Naive thymus-derived CD8-positive, alpha-beta T cell (primary cell): ENCODE results near the gene C16orf89. TPM values are rescaled to one million over a fixed set of nuclear protein-coding genes. Genes with fewer than 3 reads are reported as not detected.
A peak's percentile ranks its signal among the peaks of the same experiment; 100 is the strongest.
"Not testable (repeated sequence)": the region's sequence is repeated elsewhere in the genome, so short reads cannot be mapped to it uniquely, and the experiment has no call there.

ENCODE experiments used
- ATAC-seq, 2 donors: fragments of 150-1000 bp; cut with Tn5 transposase in 1 of 2; sonication (Bioruptor Pico), chemical (Tn5 transposase) in 1 of 2; 1 replicate in 1 of 2; 2 replicates in 1 of 2; pipeline ENCODE4 v1.10.0; 2021; ENCODE audit warnings: mild to moderate bottlenecking in 2 of 2, moderate library complexity in 2 of 2
- POLR2A ChIA-PET: fragments of 350-600 bp; sonication (Branson Sonifier 250); formaldehyde crosslinking; loops from one replicate; lab custom pipeline; 2021; ENCODE audit warnings: antibody characterized with exemption; lab: Charles Lee
- DNase-seq, 10 donors: peaks; one replicate each; pipeline versions ENCODE4 v3.0.0 to v3.0.0-alpha.2; 2020 to 2022
- H3K27ac Mint-ChIP-seq, 10 donors: one replicate each; pipeline ENCODE4 v1.8.0; 2020 to 2022; ENCODE audit warnings: mild to moderate bottlenecking in 10 of 10, mixed read lengths in 10 of 10, moderate library complexity in 4 of 10, inconsistent platforms in 1 of 10
- H3K27me3 Mint-ChIP-seq, 5 donors: one replicate each; pipeline ENCODE4 v1.8.0; 2021 to 2022; ENCODE audit warnings: mixed read lengths in 5 of 5
- H3K36me3 Mint-ChIP-seq, 3 donors: one replicate each; pipeline ENCODE4 v1.8.0; 2020 to 2022; ENCODE audit warnings: mixed read lengths in 3 of 3, mild to moderate bottlenecking in 2 of 3, inconsistent platforms in 1 of 3
- H3K4me1 Mint-ChIP-seq, 4 donors: one replicate each; pipeline ENCODE4 v1.8.0; 2021 to 2022; ENCODE audit warnings: mixed read lengths in 4 of 4
- H3K4me3 Mint-ChIP-seq, 10 donors: one replicate each; pipeline ENCODE4 v1.8.0; 2020 to 2022; ENCODE audit warnings: mild to moderate bottlenecking in 10 of 10, mixed read lengths in 10 of 10, moderate library complexity in 6 of 10, inconsistent platforms in 1 of 10
- H3K9me3 Mint-ChIP-seq, 9 donors: one replicate each; pipeline ENCODE4 v1.8.0; 2020 to 2022; ENCODE audit warnings: mixed read lengths in 9 of 9, mild to moderate bottlenecking in 3 of 9, inconsistent platforms in 1 of 9, moderate library complexity in 1 of 9
- polyA plus RNA-seq, 3 donors: library from polyadenylated mRNA; unstranded; fragments of 300-500 nt; fragmentation: Illumina TruSeq; gene quantifications; one replicate each; pipeline ENCODE4 v1.2.3, GENCODE V29; 2021
- total RNA-seq, 8 experiments: library from RNA in 2 of 8; stranded (reverse) in 2 of 8; gene quantifications; one replicate each; pipeline ENCODE4 v1.2.3 and lab custom pipeline; 2021 to 2026

Gene C16orf89
- total and polyA plus RNA-seq, 5 experiments from 2014 or later, result not detected

DNA sequence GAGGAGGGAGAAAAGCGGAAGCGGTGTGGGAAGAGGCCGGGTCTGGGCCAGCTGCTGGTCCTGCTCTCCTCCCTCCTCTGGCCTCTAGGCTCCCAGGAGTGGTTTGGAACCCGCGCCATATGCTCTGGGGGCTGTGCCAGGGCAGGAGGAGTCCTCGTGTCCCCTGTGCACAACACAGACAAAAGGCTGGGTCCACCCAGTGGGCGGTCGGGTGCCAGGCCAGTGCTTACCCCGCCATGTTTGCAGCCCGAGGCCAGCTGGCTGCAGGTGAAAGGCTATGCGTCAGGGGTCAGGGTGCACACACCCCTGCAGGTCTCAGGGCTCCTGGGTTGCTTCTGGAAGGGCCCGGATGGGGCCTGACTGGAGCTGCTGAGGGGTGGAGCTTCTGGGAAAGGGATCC lies 14.7 kb upstream of the C16orf89 start:
- H3K4me1 Mint-ChIP-seq, H3K9me3 Mint-ChIP-seq, H3K4me3 Mint-ChIP-seq, H3K27me3 Mint-ChIP-seq, POLR2A ChIA-PET, ATAC-seq, DNase-seq: not testable (repeated sequence)
- peak overlapping the region in 1 of 10 donors; percentile 69 for H3K27ac Mint-ChIP-seq
- H3K36me3 Mint-ChIP-seq, result peaks cover 0 to 72% (median 4%) of the 10 kb centered on the region in 3 donors

DNA sequence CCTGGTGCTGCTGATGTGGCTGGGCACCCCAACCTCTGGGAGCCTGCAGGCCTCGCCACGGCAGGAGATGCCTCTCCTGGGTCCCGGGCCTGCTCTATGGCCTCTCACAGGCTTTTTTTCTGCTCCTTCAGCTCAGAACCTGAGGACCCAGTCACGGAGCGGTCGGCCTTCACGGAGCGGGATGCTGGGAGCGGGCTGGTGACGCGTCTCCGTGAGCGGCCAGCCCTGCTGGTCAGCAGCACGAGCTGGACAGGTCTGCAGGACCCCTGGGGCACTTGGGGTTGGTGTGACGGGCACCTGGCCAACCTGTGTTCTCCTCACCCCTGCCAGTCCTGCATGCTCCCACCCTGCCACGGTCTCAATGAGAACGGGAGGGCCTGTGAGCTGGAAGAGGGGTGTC lies 12.9 kb upstream of the C16orf89 start:
- Mint-ChIP-seq H3K9me3 (no peaks in the 10 kb centered on the region), H3K4me1 (peaks cover 0 to 13% (median 3%) of the 10 kb centered on the region in 4 donors), H3K27me3 (no peaks in the 10 kb centered on the region), H3K27ac (no peak overlapping the region), H3K4me3 (no peak overlapping the region), H3K36me3 (peaks cover 0 to 68% (median 6%) of the 10 kb centered on the region in 3 donors)
- ATAC-seq, result no peak
- POLR2A ChIA-PET, result interaction anchor here (1.3 kb wide), 1 partner anchor 9 kb away, joined by 3 read pairs; no protein-coding TSS in a partner anchor
- no peak for DNase-seq

DNA sequence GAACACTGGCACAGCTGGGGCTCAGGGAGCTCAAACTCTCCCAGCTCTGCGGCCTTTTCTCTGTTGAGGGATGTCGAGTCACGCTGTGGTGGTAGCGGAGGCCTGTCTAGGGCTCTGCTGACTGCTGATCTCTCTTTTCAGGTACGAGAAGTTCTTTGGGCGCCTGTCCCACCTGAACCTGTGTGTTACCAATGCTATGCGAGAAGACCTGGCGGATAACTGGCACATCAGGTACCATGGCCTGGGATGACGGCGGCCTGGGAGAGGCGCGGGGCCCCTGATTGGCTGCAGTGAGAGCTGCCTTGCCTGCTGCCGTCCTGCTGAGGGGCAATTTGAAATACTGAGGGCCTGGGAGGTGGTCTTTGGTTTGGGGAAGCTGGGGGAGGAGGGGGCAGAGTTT lies 11.5 kb upstream of the C16orf89 start:
- ATAC-seq (no peak), DNase-seq (no peak)
- Mint-ChIP-seq H3K36me3 (peaks cover 0 to 63% (median 4%) of the 10 kb centered on the region in 3 donors), H3K4me1 (peaks cover 12 to 26% (median 13%) of the 10 kb centered on the region in 4 donors), H3K27me3 (no peaks in the 10 kb centered on the region), H3K27ac (no peak overlapping the region), H3K9me3 (no peaks in the 10 kb centered on the region), H3K4me3 (no peak overlapping the region)
- POLR2A ChIA-PET, result no interaction called here

DNA sequence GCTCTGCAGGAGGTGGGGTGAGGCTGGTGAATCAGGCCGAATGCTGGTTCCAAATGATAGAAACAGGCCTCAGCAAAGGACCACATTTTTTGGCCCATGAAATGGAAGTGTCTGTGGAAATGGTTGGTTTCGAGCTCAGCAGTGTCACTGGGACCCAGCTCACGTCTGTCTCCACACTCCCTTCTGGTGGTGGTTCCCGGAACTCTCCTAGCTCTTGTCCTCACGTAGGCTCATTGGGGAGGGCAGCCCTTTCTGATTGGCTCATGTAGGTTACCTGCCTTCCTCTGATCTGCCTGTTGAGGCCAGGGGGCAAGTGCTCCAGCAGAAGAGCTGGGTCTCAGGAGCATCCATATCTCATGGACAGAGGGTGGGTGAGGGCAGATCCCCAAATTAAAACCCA lies 9.9 kb upstream of the C16orf89 start:
- POLR2A ChIA-PET, result interaction anchor here (1.2 kb wide), 1 partner anchor 42 kb away, joined by 3 read pairs; the partner anchor contains the start of gene NAGPA
- no peak for ATAC-seq
- Mint-ChIP-seq H3K27me3 (no peaks in the 10 kb centered on the region), H3K27ac (no peak overlapping the region), H3K4me3 (no peak overlapping the region), H3K4me1 (peaks cover 27 to 40% (median 29%) of the 10 kb centered on the region in 4 donors), H3K36me3 (peaks cover 0 to 54% (median 4%) of the 10 kb centered on the region in 3 donors), H3K9me3 (no peaks in the 10 kb centered on the region)
- peak in 1 of 10 donors; percentile 54 for DNase-seq

DNA sequence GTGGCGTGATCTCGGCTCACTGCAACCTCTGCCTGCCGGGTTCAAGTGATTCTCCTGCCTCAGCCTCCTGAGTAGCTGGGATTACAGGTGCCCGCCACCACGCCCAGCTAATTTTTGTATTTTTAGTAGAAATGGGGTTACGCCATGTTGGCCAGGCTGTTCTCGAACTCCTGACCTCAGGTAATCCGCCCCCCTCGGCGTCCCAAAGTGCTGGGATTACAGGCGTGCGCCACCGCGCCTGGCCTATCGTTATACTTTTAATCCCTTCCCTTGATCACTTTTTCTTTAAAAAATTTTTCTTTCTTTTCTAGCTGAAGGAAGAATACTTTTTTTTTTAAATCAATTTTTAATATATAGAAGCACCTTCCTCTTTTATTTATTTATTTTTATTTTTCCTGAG lies 8.0 kb upstream of the C16orf89 start:
- H3K27me3 Mint-ChIP-seq, H3K4me3 Mint-ChIP-seq, H3K9me3 Mint-ChIP-seq, DNase-seq, ATAC-seq, POLR2A ChIA-PET: not testable (repeated sequence)
- H3K27ac Mint-ChIP-seq, result peak overlapping the region in 1 of 10 donors; percentile 21
- peaks cover 25 to 43% (median 31%) of the 10 kb centered on the region in 4 donors for H3K4me1 Mint-ChIP-seq
- peaks cover 0 to 41% (median 2%) of the 10 kb centered on the region in 3 donors for H3K36me3 Mint-ChIP-seq

DNA sequence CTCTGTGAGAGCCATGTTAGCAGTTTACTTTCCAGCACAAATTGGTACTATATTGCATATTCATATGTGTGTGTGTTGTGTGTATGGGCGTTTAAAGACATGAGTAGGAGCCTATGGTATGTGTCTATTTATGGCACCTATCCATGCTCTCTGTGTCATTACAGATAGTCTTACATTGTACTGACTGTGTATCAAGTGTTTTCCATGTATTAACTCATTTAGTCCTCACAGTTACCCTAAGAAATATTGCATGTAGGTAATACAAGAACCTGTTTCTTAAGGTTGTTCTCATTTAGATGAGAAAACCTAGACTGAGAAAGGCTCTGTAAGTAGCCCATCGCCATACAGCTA lies 7.5 kb upstream of the C16orf89 start:
- DNase-seq, result no peak
- POLR2A ChIA-PET, result no interaction called here
- peaks cover 0 to 41% (median 2%) of the 10 kb centered on the region in 3 donors for H3K36me3 Mint-ChIP-seq
- no peaks in the 10 kb centered on the region for H3K9me3 Mint-ChIP-seq
- peaks cover 25 to 43% (median 31%) of the 10 kb centered on the region in 4 donors for H3K4me1 Mint-ChIP-seq
- no peak for ATAC-seq
- H3K27ac Mint-ChIP-seq, result peak overlapping the region in 9 of 10 donors; percentile 45 to 97 (median 83)
- H3K27me3 Mint-ChIP-seq, result no peaks in the 10 kb centered on the region
- peak overlapping the region; percentile 94 to 99 (median 96) for H3K4me3 Mint-ChIP-seq

DNA sequence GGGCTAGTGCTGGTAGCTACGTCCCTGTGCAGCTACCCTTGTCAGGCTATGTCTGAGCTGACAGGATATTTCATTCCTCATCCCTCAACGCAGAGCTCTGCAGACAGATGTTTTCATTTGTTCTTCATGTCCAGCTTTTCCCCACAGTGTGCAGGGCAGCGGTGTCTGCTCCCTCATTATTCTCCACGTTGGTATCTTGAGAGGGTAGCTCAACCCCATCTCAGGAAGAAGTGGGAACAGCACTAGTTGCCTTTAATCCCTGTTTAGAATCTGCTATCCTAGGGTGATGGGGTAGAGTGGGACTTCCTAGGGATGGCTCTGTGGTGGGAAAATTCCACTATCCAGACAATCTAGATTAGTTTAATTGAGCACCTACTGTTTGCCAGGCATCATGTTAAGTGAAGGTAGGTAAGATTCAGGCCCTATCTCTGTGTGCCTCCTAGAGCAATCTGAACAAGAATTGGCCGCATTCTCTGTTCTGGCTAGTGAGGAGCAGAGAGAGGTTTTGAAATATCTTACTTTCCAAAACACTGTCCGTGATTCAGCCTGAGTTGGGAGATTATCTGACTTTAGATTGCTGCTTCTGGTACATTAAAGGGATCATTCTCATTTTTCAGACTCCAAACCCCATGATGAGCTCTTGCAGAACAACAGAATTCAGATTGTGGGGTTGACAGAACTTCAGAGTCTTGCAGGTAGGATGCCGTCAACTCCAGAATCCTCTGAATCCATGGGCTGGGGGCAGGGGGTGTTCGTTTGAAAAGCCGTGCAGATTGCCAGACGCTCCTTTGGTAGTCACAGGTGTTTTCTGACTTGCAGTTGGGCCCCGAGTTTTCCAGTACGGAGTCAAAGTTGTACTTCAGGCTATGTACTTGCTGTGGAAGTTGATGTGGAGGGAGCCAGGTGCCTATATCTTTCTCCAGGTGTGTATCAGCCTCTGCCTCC lies 6.8 kb upstream of the C16orf89 start:
- no peaks in the 10 kb centered on the region for H3K27me3 Mint-ChIP-seq

DNA sequence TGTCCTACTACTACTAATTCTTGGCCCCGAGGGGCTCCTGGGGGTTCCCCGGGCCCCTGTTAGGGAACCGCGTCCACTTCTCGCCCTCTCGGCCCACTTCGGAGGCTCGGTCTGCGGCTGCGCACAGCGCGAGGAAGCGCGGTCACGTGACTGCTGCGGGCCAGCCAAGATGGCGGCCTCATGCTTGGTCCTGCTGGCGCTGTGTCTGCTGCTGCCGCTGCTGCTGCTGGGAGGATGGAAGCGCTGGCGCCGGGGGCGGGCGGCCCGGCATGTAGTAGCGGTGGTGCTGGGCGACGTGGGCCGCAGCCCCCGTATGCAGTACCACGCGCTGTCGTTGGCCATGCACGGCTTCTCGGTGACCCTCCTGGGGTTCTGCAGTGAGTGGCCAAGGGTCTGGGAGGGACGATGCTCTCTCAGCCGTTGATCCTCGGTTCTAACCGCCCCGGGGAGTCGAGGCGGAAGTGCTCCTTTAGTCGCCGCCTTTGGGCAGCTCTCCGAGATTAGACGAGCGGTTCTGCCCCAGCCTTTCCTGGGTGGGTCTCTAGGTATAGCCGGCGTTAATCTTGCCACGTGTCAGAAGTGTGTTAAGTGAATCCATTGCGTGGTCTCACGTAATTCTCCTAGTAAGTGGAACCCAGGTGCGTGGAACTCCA lies 6.1 kb upstream of the C16orf89 start, which contains the start of gene ALG1:
Gene ALG1 (plus strand): TSS at position 163 of the 653 bp plus-strand sequence. CDS start 7 bp downstream, at position 170.
- ATAC-seq (peak; percentile 93 to 96), DNase-seq (peak; percentile 81 to 93 (median 88))
- H3K4me1 Mint-ChIP-seq, result peaks cover 25 to 43% (median 31%) of the 10 kb centered on the region in 4 donors
- POLR2A ChIA-PET, result interaction anchor here (0.8 to 2.3 kb wide), 3 partner anchors 21 to 38 kb away, joined by 4 to 9 read pairs (median 5); partner anchors contain the start of gene NAGPA
- H3K9me3 Mint-ChIP-seq, result no peaks in the 10 kb centered on the region
- H3K36me3 Mint-ChIP-seq, result peaks cover 0 to 28% (median 2%) of the 10 kb centered on the region in 3 donors
- H3K4me3 Mint-ChIP-seq, result peak within 1 kb of the TSS; percentile 94 to 99 (median 96)
- no peaks in the 10 kb centered on the region for H3K27me3 Mint-ChIP-seq
- H3K27ac Mint-ChIP-seq, result peak within 1 kb of the TSS; percentile 94 to 98 (median 97)

More for the DNA sequence above, 6.8 kb upstream of the C16orf89 start:
- Mint-ChIP-seq H3K4me3 (peak overlapping the region; percentile 94 to 99 (median 96)), H3K9me3 (no peaks in the 10 kb centered on the region), H3K27ac (peak overlapping the region; percentile 94 to 98 (median 97)), H3K36me3 (peaks cover 0 to 34% (median 2%) of the 10 kb centered on the region in 3 donors), H3K4me1 (peaks cover 25 to 43% (median 31%) of the 10 kb centered on the region in 4 donors)
- POLR2A ChIA-PET, result interaction anchor here (0.8 to 2.3 kb wide), 3 partner anchors 20 to 39 kb away, joined by 4 to 9 read pairs (median 5); partner anchors contain the start of gene NAGPA
- no peak for ATAC-seq
- DNase-seq, result no peak

DNA sequence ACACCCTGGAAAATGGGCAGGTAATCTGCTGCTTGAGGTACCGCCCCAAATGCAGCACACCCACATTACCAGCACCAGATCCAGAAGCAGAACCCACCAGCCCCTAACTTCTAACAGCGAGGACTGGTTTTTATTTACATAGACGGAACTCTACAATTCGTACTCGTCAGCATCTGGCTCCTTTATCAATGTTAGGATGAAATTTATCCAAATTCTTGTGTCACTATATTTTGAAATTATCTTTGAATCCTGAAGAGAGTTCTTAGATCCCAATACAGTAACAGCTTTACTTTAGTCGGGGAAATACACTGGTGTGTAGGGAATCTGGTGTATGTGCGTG lies 5.6 kb upstream of the C16orf89 start:
- H3K36me3 Mint-ChIP-seq, result peaks cover 0 to 23% (median 2%) of the 10 kb centered on the region in 3 donors
- DNase-seq (no peak), ATAC-seq (no peak)
- POLR2A ChIA-PET, result interaction anchor here (2.3 kb wide), 1 partner anchor 37 kb away, joined by 9 read pairs; the partner anchor contains the start of gene NAGPA
- no peaks in the 10 kb centered on the region for H3K27me3 Mint-ChIP-seq
- H3K27ac Mint-ChIP-seq, result peak overlapping the region; percentile 94 to 98 (median 97)
- peaks cover 25 to 43% (median 31%) of the 10 kb centered on the region in 4 donors for H3K4me1 Mint-ChIP-seq
- H3K9me3 Mint-ChIP-seq, result no peaks in the 10 kb centered on the region
- H3K4me3 Mint-ChIP-seq, result peak overlapping the region; percentile 94 to 99 (median 96)

DNA sequence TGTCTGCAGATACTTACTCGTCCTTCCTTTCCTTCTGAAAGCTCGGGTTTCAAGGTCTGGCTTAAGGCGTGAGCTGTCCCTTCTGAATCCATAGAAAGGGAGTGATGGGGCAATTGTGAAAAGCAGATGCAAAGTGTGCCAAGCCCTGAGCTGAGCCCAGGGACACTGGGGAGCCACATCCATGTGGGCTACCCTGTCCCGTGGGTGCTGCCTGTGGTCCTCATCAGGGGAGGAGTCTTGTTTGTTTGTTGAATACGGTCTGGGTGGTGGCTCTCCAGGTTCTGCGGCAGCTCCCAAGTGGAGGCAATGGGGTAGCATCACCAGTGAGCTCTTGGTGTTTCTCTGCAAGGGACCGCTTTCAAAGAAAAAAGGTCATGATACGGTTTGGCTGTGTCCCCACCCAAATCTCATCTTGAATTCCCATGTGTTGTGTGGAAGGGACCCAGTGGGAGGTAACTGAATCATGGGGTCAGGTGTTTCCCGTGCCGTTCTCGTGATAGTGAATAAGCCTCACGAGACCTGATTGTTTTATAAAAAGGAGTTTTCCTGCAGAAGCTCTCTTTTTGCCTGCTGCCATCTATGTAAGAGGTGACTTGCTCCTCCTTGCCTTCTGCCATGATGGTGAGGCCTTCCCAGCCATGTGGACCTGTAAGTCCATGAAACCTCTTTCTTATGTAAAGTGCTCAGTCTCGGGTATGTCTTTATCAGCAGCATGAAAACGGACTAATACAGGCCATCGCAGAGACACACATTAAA lies 4.9 kb upstream of the C16orf89 start:
- POLR2A ChIA-PET, result interaction anchor here (1.2 to 2.3 kb wide), 2 partner anchors 9 to 37 kb away, joined by 3 to 9 read pairs; partner anchors contain the start of gene NAGPA
- no peak for DNase-seq
- Mint-ChIP-seq H3K36me3 (peaks cover 0 to 16% (median 2%) of the 10 kb centered on the region in 3 donors), H3K4me1 (peaks cover 25 to 41% (median 31%) of the 10 kb centered on the region in 4 donors), H3K27ac (peak overlapping the region; percentile 94 to 98 (median 97)), H3K27me3 (no peaks in the 10 kb centered on the region), H3K4me3 (peak overlapping the region in 9 of 10 donors; percentile 94 to 99 (median 97)), H3K9me3 (no peaks in the 10 kb centered on the region)
- ATAC-seq, result no peak

DNA sequence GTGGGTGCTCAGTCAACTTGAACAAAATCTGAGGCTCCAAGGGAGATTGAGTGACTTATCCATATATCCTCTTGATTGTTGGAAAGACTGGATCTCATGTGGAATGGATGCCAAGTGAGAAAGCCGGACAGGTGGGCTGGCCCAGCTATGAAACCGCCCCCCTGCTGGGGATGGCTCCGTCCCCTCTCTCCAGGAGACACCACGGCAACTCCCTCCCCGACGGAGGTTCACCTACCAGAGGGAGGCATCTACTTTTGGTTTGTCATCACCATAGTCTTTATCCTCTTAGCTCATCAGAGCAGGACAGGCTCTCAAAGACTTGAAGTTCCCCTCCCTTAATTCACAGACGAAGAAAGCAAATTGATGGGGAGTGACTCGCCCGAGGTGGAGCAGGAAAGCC lies 4.1 kb upstream of the C16orf89 start:
- H3K27ac Mint-ChIP-seq, result peak overlapping the region in 8 of 10 donors; percentile 36 to 97 (median 90)
- ATAC-seq, result no peak
- no peaks in the 10 kb centered on the region for H3K9me3 Mint-ChIP-seq

More for the DNA sequence above, 4.1 kb upstream of the C16orf89 start:
- Mint-ChIP-seq H3K36me3 (peaks cover 0 to 8% (median 2%) of the 10 kb centered on the region in 3 donors), H3K4me3 (peak overlapping the region in 1 of 10 donors; percentile 45), H3K4me1 (peaks cover 22 to 38% (median 30%) of the 10 kb centered on the region in 4 donors), H3K27me3 (no peaks in the 10 kb centered on the region)
- DNase-seq, result no peak
- POLR2A ChIA-PET, result interaction anchor here (1.2 kb wide), 1 partner anchor 10 kb away, joined by 3 read pairs; no protein-coding TSS in a partner anchor
